Left cardiac atrium (tissue), 4 donors: ENCODE measurements around the gene SP140L. TPM values are rescaled to one million over a fixed set of nuclear protein-coding genes. Genes with fewer than 3 reads are reported as not detected.
A peak's percentile ranks its signal among the peaks of the same experiment; 100 is the strongest.
"Not testable (repeated sequence)": the region's sequence is repeated elsewhere in the genome, so short reads cannot be mapped to it uniquely, and the experiment has no call there.

Experiments
- ATAC-seq, 2 donors: fragments of 200-7000 bp; cut with Tn5 transposase; one replicate each; pipeline ENCODE4 v1.9.1; 2020; ENCODE audit warnings: mild to moderate bottlenecking in 2 of 2, moderate library complexity in 2 of 2
- DNase-seq: peaks from one replicate; pipeline ENCODE4 v3.0.0-alpha.2; 2020
- intact Hi-C, 2 donors: fragments of 100-400 bp; cut with DNase I; formaldehyde crosslinking; loops; one replicate each; pipeline versions ENCODE4 v1.14.1 to v1.15.1; 2022 to 2023
- total RNA-seq, 2 donors: library from RNA; stranded (reverse); fragmentation: NEBNext Ultra II Directional; extraction: Animal tissue kit (Norgen Biotek cat#: 25700); gene quantifications; one replicate each; pipeline ENCODE4 v1.2.1, GENCODE V29; 2021
- donor health status: DM: no; HTN: yes; CAD: no.
- donor health status: DM: no; HTN: yes; CAD: no; lungs with severe emphysema.
- donor health status: DM: yes; HTN: yes; CAD: no.
- donor health status: Dilated cardiomyopathy.

Gene SP140L
- total RNA-seq, 2 donors from 2014 or later = 7.9 to 8.3 TPM

- intact Hi-C loops = no loop called here
- ATAC-seq = no peak
- no peak for DNase-seq
Observed at GRCh38 chr2:230348787-230349186, 21.8 kb downstream of the SP140L start.

DNA sequence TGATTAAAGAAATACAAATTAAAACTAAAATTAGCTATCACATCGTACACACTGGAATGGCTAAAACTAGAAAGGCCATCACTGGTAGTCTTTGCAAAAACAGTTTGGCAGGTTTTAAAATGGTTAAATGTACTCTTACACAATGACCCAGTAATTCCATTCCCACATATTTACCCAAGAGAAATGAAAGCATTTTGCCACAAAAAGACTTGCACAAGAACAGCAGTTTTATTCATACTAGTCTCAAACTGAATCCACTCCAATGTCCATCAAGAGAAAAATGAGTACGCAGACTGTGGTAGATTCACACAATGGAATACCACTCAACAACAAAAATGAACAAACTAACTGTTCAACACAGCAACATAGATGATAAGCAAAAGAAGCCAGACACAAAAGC lies 29.1 kb downstream of the SP140L start:
- ATAC-seq (peak in 1 of 2 donors; percentile 72), DNase-seq (no peak)
- intact Hi-C loops = no loop called here

DNA sequence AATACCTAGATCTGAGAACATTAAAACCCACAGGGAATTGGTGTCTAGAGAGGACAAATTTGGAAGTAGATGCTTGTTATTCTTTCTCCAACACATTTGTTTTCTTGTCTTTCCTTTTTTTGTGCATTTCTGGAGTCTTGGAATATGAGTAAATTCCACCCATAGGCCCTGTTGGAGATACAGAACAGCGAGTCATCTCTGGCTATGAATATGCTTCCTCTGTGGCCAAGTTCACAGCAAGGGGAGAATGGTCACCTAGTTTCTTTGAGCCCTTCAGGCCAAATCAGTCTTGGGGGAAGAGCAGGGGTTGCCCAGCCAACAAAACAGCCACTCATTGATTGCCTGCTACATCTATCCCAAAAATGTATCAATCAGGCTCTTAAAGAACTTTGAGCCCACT lies 31.3 kb downstream of the SP140L start:
- intact Hi-C loops = no loop called here
- ATAC-seq (no peak), DNase-seq (no peak)

DNA sequence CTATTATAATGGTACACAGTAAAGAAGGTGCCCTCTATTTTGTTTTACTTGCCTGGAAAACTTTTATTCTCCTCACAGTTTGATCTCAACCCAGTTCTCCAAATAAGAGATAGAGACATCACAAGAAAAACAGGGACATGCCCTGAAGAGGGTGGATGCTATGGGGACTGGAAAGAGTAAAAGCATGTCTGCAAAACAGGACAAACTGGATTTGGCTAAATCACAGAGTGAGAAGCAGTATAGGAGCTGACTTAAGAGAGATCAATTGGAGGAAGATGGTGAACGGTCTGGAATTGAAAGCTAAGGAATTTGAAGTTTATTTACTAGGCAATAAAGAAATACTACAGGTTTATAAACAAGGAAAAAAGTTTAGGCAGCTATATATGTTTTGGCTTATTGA lies 33.0 kb downstream of the SP140L start:
- ATAC-seq (no peak), DNase-seq (no peak)
- intact Hi-C loops = no loop called here

- intact Hi-C loops = no loop called here
- ATAC-seq (no peak), DNase-seq (no peak)
Observed at GRCh38 chr2:230362030-230362691, 35.2 kb downstream of the SP140L start.

GRCh38 chr2:230382108-230382507 lies 55.1 kb downstream of the SP140L start:
- DNase-seq (no peak), ATAC-seq (no peak)
- intact Hi-C loops = no loop called here

DNA sequence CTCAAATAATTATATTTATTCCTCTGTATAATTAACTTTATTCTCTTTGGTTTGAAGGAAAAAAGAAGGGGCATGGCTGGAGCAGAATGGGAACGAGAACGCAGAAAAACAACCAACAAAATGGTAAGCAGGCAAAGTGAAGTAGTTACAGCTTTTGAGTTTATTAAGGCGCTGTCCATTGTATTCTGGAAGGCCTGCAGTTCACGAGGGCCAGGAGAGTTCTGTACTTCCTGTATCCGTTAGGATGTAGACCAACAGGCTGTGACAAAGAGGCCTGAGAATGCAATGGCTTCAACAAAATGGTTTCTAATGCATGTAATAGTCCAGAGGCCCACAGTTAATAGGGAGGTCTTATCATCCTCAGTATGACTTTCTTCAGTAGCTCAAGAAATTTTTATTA lies 56.5 kb downstream of the SP140L start:
- intact Hi-C loops = no loop called here

DNA sequence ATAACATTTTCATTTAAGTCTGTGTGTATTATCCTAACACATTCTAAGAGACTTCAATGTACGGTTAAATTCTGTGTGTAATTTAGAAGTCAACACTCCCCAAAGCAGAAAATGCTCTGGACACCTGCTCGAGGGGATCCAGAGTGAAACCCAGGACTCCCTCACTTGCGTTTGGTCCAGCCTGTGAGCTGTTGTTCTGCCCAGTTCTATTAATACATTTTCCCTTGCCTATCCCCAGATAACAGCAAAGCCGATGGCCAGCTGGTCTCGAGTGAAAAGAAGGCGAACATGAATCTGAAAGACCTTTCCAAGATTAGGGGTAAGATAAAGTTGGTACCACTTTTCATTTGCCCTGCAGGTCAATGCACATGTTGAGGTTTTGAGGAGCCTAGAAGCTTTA lies 58.0 kb downstream of the SP140L start:
- intact Hi-C loops = no loop called here
- ATAC-seq = peak; percentile 41 to 61

More for the DNA sequence above, 56.5 kb downstream of the SP140L start:
- DNase-seq = no peak
- ATAC-seq = no peak

GRCh38 chr2:230394301-230394700 lies 67.3 kb downstream of the SP140L start:
- no peak for DNase-seq
- intact Hi-C loops = no loop called here
- no peak for ATAC-seq

More for the DNA sequence above, 58.0 kb downstream of the SP140L start:
- no peak for DNase-seq

- intact Hi-C loops, DNase-seq: not testable (repeated sequence)
- peak; percentile 92 to 94 for ATAC-seq
Observed at GRCh38 chr2:230398698-230399097, 71.7 kb downstream of the SP140L start.

DNA sequence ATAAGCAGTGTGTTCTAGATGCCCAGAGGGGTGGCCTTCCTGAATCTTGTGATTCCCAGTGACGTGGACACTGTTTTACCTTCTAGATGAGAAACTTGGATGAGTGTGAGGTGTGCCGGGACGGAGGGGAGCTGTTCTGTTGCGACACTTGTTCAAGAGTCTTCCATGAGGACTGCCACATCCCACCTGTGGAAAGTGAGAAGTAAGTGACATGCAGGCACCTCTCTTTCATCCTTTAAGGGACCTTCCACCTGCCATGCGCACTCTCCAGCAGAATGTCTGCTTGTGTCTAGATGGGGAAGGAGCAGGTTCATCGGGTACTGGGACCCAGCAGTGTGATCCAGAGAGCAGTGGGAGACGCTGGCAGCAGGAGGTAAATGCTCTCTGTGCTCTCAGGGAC lies 73.0 kb downstream of the SP140L start:
- ATAC-seq (no peak), DNase-seq (no peak)
- intact Hi-C loops = no loop called here

- no peak for DNase-seq
- intact Hi-C loops = no loop called here
- ATAC-seq = no peak
Observed at GRCh38 chr2:230400454-230400853, 73.5 kb downstream of the SP140L start.

DNA sequence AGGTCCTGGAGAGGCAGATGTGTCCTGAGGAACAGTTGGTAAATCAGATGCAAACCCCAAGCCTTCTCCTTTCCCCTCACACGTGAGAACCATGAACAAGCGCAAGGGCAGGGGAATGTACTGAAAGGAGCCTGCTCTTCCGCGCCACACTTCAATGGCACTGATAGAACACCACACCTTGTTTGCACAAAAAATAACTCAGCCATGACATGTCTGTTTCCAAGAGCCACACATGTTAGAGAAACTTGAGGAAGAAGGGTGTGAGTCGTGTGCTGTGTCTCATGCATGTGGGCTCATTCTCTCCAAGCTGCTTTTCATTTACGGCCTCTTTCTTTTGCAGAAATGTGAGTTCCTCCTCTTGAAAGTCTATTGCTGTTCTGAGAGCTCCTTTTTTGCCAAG lies 74.0 kb downstream of the SP140L start:
- DNase-seq, ATAC-seq, intact Hi-C loops: not testable (repeated sequence)

GRCh38 chr2:230403746-230404145 lies 76.8 kb downstream of the SP140L start:
- DNase-seq (no peak), ATAC-seq (no peak)
- intact Hi-C loops = no loop called here

- DNase-seq = no peak
- ATAC-seq = no peak
- intact Hi-C loops = no loop called here
Observed at GRCh38 chr2:230405824-230406223, 78.8 kb downstream of the SP140L start.

DNA sequence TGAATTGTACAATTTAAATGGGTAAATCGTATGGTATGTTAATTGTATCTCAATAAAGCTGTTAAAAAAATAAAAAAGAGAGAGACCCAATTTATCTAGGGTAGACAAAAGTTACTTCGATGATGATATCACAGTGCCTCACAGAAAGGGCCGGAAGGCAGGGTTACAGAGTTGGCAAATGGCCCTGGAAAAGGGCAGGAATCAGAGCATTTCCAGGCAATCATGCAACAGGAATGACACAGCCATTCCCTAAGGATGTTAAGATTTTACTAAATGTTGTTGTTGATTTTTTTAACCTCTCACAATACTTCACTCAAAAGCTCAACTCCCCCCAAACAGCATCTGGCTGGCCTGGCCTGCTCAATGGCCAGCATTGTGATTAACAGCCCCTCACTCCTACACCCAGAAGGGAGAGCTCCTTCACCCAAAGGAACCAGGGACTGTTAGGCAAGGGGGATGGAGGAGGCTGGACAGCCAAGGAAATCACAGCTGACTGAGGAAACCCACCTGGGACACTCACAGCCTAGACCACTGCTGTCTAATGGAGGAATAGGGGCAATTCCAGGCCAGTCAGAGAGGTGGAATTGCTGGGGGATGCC lies 81.3 kb downstream of the SP140L start:
- DNase-seq (peak; percentile 77), ATAC-seq (peak; percentile 27 to 32)
- intact Hi-C loops = no loop called here

GRCh38 chr2:230409316-230409715 lies 82.3 kb downstream of the SP140L start:
- DNase-seq, ATAC-seq, intact Hi-C loops: not testable (repeated sequence)

DNA sequence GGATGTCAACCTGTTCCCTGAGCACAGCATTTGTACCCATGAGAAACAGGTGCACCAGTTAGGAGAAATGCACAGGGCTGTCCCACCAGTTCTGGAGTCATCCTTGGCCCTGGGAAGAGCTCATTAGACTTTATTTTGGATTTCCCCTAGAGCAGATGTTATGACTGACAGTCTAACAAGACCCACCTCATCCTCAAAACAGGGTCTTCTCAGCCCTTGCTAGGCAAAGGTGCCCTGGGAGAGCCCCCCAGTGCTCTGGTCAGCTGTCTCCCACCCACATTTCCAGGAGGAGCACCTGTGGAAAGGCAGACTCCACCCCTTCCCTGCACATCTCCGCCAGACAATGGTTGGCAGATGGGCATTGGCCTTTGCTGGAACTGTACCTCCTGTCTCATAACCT lies 83.3 kb downstream of the SP140L start:
- DNase-seq (no peak), ATAC-seq (no peak)
- intact Hi-C loops = loop anchor here in 1 of 2 donors (10.0 kb wide), 1 partner anchor 185 kb away; the partner anchor contains the start of gene SP140

DNA sequence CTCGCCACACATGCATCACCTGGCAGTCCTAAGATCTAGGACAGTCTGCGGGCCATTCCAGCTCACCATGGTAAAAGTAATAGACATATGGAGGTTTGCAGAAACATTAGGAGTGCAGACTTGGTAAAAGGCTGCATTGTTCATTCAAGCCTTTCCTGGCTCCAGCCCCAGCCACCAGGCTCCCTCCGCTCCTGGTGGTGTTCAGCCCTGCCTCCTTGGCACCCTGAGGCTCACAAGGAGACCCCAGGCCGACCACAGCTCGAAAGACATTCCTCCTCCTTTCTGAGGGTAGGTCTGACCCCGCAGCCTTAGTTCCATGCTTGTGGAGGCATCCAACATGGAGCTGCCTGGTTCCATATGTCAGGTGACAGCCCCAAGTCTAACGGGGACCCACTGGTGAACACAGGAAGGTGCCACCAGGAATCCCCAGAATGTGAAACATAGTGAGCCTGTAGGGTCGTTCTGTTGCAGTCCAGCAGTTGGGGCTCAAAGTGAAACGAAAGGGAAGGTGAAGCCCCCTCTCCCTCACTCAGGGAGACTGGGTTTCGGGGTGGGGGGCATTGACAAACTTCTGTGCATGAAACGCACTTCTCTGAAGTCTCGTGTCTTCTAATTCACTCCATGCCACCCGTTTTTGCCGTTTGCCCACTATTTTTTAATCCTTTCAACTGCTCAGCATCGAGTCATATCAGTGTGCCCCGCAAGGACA lies 84.0 kb downstream of the SP140L start:
- no peak for ATAC-seq
- intact Hi-C loops = loop anchor here in 1 of 2 donors (10.0 kb wide), 1 partner anchor 186 kb away; the partner anchor contains the start of gene SP140
- DNase-seq = no peak
